Activated CD4-positive, alpha-beta T cell treated with anti-CD3 and anti-CD28 coated beads for 24 hours (primary cell): ENCODE data around the gene FAM168B.

Experiments used
- DNase-seq, 2 donors: peaks; one replicate each; pipeline ENCODE4 v3.0.0-alpha.2; 2020; ENCODE audit warnings: low read depth in 2 of 2

Gene FAM168B

DNA sequence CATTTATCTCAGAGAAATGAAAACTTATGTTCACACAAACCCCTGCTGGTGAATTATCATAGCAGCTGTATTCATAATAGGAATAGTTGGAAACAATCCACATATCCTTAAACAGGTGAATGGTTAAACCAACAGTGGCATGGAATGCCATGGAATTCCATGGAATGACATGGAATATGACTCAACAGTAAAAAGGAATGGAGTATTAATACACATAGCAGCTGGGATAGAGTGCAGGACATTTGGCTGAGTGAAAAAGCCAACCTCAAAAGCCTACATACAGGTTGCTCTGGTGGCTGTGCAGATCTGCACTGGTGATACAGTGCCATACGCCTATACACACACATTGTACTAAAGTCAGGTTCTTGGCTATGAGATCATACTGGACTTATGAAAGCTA, 69.5 kb downstream of the FAM168B start:
- no peak for DNase-seq

DNA sequence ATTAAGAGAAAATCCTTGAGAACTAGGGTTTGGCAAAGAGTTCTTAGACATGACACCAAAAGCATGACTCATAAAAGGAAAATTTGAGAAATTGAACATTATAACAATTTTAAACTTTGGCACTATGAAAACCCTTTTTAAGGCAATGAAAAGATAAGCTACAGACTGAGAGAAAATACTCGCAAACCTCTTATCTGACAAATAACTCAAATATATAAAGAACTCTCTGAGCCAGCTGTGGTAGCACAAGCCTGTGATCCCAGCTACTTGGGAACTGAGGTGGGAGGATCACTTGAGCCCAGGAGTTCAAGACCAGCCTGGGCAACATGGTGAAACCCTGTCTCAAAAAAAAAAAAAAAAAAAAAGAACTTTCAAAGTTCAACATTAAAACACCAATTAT, 70.5 kb downstream of the FAM168B start:
- no peak for DNase-seq

DNA sequence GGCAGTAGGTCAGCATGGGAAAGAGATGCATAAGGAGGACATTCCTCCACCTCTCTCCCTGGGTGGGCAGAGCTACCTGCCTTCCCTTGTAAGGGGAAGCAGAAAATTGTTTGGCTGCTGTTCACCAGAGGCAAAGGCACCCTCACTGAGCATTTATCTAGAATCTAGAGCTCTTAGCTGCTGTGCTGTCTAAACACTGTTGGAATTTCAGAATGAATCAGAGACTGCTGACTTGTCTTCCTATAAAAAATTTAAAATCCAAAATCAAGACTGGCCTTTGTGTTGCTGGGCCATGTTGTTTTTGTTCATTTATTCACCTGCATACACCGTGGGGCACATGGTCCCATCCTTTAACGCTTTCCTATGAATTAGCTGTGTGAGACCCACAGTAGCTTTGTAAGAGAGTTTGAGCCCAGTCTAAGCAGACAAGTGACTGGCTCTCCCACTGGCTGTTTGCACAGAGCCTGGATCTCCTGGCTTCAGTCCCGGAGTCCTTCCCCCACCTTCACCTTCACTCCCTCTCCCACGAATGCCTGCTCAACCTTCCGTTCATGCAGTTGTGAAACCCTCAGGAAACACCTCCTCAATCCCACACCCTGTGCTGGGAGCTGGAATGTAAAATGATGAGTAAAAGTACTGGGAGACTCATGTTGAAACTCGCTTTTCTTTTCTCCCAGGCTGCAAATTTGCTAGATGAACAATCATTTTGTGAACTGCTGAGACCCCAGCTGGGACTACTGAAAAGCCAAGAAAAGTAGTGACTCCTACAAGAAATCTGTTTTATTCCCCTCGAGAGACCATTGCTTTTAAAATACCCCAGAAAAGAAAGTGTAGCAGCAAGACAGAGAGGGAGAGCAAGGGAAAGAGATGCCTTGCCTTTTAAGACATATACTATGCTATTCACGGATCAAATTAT, 76.2 kb downstream of the FAM168B start:
- no peak for DNase-seq

DNA sequence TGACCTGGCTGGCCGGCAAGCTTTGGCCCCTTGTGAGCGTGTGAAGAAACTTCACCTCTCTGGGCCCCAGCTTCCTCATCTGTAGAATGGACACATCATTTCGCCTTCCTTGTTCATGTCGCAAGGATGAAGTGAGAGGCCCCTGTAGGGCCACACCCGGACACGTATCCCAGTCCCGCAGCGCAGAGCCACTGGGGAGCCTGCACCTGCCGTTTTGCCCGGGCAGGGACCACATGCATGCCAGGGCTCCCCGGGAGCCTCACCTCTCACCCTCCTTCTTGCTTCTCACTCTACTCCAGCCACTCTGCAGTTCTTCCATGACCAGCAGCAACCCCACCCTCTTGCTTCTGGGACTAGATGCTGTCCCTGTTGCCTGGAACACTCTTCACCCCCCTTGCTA, 77.5 kb downstream of the FAM168B start:
- no peak for DNase-seq

DNA sequence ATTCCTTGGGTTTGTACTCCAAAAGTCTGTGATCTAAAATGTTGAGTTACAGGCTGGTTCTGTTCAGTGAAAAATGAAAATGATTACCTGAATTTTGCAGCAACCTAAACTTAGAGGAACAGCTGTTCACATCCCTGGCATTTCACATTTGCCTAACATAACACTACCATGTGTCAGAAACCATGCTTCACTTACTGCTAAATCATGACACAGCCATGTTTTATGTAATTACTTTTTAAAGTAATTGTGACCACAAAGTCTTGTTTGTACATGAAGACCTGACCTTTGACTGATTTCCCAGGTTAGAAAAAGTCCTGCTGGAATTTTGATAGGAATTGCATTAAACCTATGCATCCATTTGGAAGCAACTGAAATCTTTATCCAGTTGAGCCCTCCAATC, 79.1 kb downstream of the FAM168B start:
- DNase-seq = no peak

DNA sequence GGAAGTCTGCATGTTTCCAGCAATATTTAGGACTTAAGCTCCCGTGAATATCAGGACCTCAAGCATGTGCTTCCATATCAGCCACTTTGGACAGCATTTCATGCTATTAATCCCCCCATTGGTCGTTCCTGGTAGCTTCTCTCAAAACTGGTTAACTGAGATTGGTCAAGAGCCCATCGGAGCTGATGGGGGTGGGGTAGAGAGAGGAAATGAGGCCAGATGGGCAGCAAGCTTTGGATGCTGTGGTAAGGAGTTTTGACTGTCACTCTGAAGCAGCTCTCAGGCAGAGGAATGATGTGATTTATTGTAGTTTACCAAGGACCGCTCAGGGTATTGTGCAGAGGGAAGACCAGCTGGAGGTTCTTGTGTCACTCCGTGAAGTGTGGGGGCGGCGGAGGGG, 81.8 kb downstream of the FAM168B start:
- DNase-seq = no peak

DNA sequence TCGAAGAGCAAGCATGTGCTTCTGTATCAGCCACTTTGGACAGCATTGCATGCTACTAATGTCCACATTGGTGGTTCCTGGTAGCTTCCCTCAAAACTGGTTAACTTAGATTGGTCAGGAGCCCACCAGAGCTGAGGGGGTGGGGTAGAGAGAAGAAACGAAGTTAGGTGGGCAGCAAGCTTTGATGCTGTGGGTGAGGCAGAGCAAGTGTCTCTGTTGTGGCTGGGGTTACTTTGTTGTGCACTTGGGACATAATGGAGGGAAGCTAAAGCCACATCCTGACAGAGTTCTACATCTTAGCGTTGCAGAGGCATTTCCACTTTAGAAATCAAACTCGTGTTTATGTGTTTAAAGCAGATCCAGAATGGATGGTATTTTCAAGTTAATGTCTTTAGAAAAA, 82.7 kb downstream of the FAM168B start:
- DNase-seq = no peak

DNA sequence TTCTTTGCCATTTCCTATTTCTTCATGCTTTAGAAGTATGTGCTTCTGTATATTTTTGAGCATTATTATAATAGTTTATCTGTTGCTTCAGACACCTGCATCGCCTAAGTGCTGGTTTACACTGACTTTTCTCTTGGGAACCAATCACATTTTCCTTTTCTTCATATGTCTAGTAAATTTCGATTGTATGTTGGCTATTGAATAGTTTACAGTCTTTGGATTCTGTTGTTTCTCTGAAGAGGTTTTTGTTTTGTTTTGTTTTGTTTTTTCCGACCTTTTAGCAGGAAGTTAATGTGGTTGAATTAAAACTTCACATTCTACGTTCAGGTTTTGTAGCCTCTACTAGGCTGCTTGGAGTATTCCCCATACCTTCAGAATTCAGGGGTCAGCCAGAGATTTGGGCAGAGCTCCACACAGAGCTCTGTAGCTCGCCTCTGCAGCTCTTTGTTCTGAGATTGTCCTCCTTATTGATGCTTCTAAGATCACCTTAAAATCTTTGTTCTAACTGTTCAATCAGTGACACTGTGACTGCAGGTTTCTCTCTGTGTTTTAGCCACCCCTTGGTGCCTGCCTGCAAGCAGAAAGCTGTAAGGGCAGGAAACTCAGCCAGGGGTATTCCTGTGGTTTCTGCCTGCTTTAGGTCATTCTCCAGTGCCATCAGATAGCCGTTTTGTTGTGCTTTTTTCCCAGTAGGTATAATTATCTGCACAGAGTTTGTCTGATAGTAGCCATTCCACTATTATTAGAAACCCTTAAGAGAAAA, 83.4 kb downstream of the FAM168B start:
- DNase-seq = no peak

DNA sequence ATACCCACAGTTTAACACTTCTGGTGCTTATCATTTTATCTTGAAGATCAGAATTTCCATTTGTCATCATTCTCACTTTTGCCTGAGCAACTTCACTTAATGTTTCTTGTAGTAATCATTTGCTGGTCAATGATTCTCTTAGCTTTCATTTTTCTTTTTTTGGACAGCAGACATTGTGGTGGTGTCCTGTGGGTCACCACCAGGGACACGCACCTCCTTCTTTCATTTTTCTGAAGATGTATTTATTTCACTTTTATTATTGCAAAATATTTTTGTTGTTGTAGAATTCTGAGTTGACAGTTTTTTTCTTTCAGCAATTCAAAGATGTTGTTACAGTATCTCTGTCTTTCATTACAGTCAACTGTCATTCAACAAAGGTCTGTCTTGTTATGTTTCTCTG, 84.3 kb downstream of the FAM168B start:
- no peak for DNase-seq

DNA sequence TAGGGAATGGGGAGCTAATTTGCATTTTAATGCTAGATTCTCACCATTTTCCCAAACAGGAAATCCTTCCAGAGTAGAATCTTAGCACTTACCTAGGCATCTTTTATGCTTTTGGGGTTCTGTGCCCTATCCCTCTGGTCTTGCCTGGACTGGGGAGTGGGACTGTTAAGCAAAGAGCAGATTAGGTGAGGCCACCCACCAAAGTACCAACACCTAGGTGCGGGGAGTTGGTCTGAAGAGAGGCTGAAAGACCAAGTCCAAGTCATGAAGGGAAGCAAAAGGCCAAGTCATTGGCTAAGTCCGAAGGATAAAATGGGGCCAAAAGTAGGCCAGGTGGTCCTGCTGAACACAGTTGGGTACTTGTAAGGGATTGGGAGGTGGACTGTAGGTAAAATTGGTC, 86.7 kb downstream of the FAM168B start:
- DNase-seq = no peak

DNA sequence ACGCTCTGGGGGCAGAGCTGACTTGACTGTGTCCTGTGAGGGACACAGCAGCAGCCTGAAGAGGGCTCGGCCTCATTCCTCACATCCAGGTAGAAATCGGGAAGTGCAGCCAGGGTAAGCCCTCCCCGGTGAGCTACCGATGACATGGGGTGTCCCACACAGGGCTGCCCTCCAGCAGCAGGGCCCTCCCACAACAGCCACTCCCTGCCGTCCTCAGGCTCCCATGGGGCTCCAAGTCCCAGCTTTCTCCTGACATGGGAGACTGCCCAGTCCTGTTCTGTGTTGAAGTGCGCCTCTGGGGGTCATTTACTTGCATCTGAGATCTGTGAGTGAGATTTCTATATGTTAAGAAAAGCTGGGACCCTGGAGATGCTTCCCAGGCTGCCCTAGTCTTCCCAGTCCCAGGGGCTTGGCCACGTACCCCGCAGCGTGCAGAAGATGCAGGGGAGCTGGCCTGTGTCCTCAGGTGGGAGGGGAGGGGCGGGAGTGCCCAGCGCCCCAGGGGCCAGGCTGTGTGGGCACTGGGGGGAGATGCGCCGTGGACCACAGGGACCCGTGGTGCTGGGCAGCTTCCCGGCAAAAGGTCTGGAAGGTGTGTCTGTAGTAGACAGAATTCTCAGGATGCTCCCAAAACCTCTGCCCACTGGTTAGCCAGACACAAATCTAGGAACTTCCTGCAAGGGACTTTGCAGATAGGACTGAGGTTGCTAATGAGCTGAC, 87.9 kb downstream of the FAM168B start:
- DNase-seq = no peak

DNA sequence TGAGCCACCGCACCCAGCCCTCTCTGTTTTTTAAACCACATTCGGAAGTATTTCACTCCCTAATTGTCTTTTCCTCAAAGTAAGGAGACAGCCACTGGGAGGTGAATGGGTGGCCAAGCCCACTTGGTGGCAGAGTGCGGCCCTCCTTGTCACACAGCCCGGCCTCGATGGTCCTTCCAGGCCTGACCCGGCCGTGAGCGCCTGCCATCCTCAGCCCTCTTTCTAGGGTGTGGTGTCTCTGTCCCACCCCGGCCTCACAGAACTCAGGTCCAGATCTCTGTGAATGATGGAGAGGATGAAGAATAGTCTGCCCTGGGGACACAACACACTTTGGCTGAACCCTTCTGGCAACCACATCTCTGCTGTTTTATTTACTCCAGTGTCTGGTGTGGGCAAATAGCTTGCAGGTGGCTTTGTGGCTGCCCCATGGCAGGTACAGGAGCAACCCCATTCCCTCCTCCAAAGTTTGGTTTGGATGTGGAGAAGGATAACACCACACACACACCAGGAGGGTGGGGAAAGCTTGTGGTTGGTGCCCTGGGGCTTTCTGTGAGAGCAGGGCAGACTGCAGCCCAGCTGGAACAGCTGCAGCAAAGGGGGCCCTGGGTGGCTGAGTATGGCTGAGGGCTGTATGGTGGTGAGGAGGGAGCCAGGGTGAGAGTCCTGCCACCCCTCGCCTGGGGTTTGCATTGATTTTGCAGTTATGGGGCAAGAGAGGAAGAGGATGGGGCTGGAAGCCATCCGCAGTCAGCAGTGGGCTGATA, 88.6 kb downstream of the FAM168B start:
- no peak for DNase-seq

DNA sequence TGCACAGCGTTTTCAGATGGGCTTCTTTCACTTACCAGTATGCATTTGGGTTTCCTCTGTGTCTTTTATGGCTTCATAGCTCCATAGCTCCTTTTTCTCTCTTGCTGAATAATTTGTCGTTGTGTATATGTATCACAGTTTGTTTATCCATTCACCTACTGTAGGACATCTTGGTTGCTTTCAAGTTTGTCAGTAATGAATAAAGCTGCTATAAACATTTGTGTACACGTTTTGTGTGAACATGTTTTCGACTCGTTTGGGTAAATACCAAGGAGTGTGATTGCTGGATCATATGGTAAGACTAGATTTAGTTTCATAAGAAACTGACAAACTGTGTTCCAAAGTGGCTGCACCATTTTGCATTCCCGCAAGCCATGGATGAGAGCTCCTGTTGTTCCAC, 94.7 kb downstream of the FAM168B start:
- DNase-seq = no peak
